LNCaP clone FGC (cell line): ENCODE measurements around the gene ATXN10.

Source experiments
- DNase-seq: peaks from one replicate; pipeline ENCODE4 v3.0.0-alpha.2; 2011; ENCODE audit warnings: low read depth
- H3K4me3 ChIP-seq: 2 replicates; pipeline ENCODE4 v1.5.1; 2011; ENCODE audit warnings: mild to moderate bottlenecking, low read depth, low read length, control low read depth
- TF ChIP-seq, protein P1 (sequence below): IDR thresholded peaks from 2 replicates; pipeline ENCODE4 v1.5.1; 2012; ENCODE audit warnings: mild to moderate bottlenecking; ENCODE audit not compliant: control insufficient read depth, insufficient read depth; ENCODE audit errors: extremely low read depth

Gene ATXN10

DNA sequence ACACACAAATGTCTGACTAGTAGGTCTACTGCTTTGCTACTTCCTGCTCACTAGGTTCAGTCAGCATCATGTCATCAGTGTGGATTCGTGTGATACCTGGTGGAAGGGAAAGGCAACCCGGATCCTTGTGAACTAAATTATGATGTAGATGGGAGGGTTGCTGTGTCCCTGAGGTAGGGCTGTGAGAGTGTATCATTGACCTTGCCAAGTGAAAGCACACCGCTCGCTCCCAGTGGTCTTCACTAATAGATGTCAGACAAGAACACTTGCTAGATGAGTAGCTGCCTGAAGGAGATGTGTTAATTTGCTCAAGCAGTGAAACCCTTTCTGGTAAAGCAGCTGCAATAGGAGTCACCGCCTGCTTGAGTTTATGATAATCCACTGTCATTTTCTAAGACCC lies 185.9 kb downstream of the ATXN10 start:
- TF ChIP-seq, protein P1, sequence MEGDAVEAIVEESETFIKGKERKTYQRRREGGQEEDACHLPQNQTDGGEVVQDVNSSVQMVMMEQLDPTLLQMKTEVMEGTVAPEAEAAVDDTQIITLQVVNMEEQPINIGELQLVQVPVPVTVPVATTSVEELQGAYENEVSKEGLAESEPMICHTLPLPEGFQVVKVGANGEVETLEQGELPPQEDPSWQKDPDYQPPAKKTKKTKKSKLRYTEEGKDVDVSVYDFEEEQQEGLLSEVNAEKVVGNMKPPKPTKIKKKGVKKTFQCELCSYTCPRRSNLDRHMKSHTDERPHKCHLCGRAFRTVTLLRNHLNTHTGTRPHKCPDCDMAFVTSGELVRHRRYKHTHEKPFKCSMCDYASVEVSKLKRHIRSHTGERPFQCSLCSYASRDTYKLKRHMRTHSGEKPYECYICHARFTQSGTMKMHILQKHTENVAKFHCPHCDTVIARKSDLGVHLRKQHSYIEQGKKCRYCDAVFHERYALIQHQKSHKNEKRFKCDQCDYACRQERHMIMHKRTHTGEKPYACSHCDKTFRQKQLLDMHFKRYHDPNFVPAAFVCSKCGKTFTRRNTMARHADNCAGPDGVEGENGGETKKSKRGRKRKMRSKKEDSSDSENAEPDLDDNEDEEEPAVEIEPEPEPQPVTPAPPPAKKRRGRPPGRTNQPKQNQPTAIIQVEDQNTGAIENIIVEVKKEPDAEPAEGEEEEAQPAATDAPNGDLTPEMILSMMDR = no peak
- no peak for DNase-seq
- no peak overlapping the region for H3K4me3 ChIP-seq

DNA sequence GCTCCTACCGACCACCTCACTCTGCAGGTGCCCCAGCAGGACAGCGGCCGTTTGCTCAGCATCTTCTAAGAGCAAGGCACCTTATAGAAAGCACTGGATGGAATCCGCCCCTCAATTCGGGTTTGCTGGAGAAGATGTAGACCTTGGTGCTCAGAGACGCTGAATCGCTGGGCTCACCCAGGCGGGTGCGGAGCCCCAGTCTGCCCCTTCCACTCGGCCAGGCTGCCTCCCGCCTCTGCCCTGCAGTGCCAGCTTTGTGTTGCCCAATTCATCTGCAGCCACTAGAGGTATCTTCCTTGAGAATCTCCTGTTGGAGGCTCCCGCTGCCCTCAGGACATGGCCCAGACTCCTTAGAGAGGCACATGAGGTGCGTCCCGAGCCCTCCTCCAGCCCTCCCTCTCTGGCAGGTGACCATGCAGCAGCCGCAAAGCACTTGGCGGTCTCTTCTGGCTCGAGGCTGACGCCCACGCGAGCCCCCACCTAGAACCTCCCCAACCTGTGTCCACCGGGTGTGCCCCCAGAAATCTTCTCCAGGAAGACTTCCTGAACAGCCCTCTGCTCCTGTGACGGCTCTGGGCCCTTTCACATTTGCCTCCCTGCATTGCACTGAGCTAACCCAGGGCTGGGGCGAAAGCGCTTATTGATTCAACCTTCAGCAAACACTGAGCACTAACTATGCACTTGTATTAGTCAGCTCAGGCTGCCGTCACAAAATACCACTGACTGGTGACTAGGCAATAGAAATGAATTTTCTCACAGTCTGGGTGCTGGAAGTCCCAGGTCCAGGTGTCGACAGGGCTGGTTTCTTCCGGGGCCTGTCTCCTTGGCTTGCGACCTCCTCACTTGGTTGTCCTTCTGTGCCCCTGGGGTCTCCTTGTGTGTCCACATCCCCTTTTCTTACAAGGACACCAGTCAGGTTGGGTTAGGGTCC lies 187.9 kb downstream of the ATXN10 start:
- TF ChIP-seq, protein P1 = no peak
- no peak for DNase-seq
- no peak overlapping the region for H3K4me3 ChIP-seq

DNA sequence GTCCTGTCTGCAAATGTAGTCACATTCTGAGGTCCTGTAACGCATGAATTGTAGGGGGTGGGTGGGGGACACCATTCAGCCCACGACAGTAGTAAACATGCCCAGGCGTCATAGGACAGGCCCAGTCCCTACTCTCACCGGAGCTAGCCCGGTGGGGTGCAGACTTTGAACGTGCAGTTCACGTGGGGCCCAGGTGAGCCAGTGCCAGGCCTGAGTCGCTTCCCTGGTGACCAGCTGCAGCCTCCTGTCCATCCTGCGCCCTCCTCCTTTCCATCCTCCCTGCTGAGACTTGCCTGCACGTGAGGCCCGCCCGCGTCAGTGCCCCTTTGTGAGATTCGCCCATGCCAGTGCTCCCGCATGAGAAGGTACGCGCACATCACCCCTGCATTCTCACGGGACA lies 188.6 kb downstream of the ATXN10 start:
- H3K4me3 ChIP-seq = no peak overlapping the region
- DNase-seq = no peak
- TF ChIP-seq, protein P1 = no peak

DNA sequence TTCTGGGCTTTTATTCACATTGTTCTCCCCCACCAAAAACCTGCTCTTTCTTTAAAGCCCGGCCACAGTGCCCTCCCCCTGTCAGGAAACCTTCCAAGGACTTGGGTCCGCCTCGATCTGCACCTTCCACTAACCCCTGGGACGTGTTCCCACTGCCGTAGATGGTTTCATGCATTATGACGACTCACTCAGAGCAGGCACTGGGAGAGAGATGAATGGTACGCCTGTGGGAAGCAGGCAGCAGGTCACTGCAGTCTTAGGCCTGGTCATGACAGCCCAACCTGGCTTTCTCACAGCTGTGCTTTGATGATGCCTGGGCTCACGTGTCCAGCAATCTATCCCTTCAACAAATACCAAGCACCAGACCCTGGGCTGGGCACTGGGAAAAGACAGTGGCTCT lies 189.6 kb downstream of the ATXN10 start:
- H3K4me3 ChIP-seq = no peak overlapping the region
- DNase-seq = no peak
- TF ChIP-seq, protein P1 = no peak

DNA sequence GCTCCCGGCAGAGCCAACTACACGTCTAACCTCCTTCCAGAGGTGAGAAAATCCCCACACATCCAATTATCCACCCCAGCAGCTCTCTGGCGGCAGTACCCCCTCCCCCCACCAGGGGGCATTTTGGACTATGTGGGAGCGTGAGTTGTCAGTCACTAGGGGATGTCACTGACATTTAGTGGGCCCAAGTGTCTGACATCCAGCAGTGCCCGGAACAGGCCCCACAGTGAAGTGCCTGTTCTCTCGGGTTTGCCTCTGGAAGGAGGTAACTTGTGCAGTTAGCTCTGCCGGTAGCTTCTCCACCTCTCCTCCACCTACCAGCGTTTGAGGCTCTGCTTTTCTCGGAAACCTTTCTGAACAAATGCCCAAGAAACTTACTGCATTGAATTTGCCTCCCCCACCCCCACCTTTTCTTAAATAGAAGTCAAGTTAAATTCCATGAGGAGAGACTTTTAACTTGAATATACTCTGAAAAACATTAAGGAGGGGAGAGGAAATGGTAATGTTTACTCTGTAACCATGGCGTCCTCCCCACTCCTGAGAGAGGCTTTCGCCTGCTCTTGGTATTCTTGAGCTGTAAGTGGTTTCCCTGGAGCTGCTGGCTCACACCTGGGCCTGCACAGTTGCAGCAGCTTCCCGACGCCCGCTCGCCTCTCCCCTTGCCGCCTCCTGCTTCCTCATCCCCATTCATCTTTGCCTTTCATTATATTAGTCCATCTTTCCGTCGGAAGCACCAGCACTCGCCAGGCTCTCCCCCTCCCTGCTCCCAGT lies 192.5 kb downstream of the ATXN10 start:
- H3K4me3 ChIP-seq = no peak overlapping the region
- DNase-seq = no peak
- TF ChIP-seq, protein P1 = peak; percentile 82

DNA sequence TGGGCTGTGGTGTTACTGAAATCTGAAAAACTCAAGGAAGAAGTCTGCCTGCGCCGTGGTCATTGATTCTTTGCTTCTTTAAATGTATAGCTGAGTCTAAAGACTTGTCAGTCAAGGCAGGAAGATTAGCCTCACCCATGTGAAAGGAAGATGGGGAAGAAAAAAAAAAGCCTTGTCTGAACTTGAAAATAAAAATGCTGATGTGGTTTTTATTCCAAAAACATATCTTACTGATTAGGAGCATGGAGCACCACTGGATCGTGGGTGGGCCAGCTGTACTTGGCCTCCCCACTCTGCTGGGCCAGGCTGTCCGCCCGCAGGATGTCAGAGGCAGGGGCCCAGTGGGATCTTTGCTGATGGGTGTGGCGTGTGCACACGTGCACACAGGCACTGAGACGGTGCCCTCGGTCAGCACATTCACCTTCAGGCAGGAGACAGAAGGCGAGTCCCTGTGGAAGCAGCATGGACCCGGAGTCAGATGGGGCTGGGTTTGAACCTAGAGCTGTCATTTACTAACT lies 193.4 kb downstream of the ATXN10 start:
- no peak for DNase-seq
- TF ChIP-seq, protein P1 = no peak
- no peak overlapping the region for H3K4me3 ChIP-seq
